HEK293 (cell line): ENCODE results near the gene RANGRF.

ENCODE experiments used
- CTCF ChIA-PET: fragments of 350-600 bp; formaldehyde crosslinking; extraction: SDS; loops from one replicate; lab custom pipeline; 2021; ENCODE audit warnings: antibody characterized with exemption; lab: Yijun Ruan, JAX
- POLR2A ChIA-PET: fragments of 300-600 bp; formaldehyde crosslinking; extraction: SDS; loops from one replicate; lab custom pipeline; 2020; ENCODE audit warnings: antibody characterized with exemption, inconsistent platforms; lab: Yijun Ruan, JAX
- H3K27ac ChIP-seq: fragments of 200-500 bp; sonication (Bioruptor generic); 2 replicates; pipeline ENCODE4 v1.5.1; 2014; ENCODE audit warnings: low read depth, low read length, control low read depth, inconsistent platforms; ENCODE audit errors: extremely low read depth
- H3K36me3 ChIP-seq, 2 experiments: fragments of 200-500 bp in 1 of 2; sonication (Bioruptor generic) in 1 of 2; 1 replicate in 1 of 2; 2 replicates in 1 of 2; pipeline ENCODE4 v1.5.1; 2014 to 2017; ENCODE audit warnings: inconsistent platforms in 2 of 2, low read length in 2 of 2; ENCODE audit not compliant: control insufficient read depth in 2 of 2, insufficient read depth in 1 of 2
- H3K4me1 ChIP-seq: fragments of 200-500 bp; sonication (Bioruptor generic); 2 replicates; pipeline ENCODE4 v1.5.1; 2014; ENCODE audit warnings: mild to moderate bottlenecking, low read length, inconsistent platforms; ENCODE audit not compliant: control insufficient read depth, insufficient read depth
- H3K4me3 ChIP-seq: 2 replicates; pipeline ENCODE4 v1.5.1; 2011; ENCODE audit warnings: low read depth, mild to moderate bottlenecking, control low read depth, low read length, moderate library complexity
- H3K9me3 ChIP-seq: fragments of 200-500 bp; sonication (Bioruptor generic); 2 replicates; pipeline ENCODE4 v1.5.1; 2014; ENCODE audit warnings: low read depth, low read length, inconsistent platforms; ENCODE audit not compliant: control insufficient read depth, insufficient read depth
- BCL11B ChIP-seq: fragments of 450-650 bp; formaldehyde crosslinking; IDR thresholded peaks from 2 replicates; pipeline ENCODE4 v1.5.1; 2016; ENCODE audit warnings: low read depth, missing biosample characterization, missing genetic modification characterization
- GLIS2 ChIP-seq: fragments of 450-650 bp; formaldehyde crosslinking; IDR thresholded peaks from 2 replicates; pipeline ENCODE4 v1.5.1; 2016; ENCODE audit warnings: missing biosample characterization, missing genetic modification characterization
- HOXC10 ChIP-seq: sonication (generic); formaldehyde crosslinking; IDR thresholded peaks from 2 replicates; pipeline ENCODE4 v1.8.1; 2023; ENCODE audit warnings: mild to moderate bottlenecking, missing genetic modification reagents
- HOXD13 ChIP-seq: sonication (generic); formaldehyde crosslinking; IDR thresholded peaks from 2 replicates; pipeline ENCODE4 v1.8.0; 2022; ENCODE audit warnings: missing genetic modification reagents, borderline replicate concordance
- KLF8 ChIP-seq: fragments of 450-650 bp; formaldehyde crosslinking; IDR thresholded peaks from 2 replicates; pipeline ENCODE4 v1.5.1; 2016; ENCODE audit warnings: missing biosample characterization, missing genetic modification characterization
- OSR2 ChIP-seq: fragments of 450-650 bp; formaldehyde crosslinking; IDR thresholded peaks from 2 replicates; pipeline ENCODE4 v1.5.1; 2016; ENCODE audit warnings: missing biosample characterization, missing genetic modification characterization
- SCRT2 ChIP-seq: fragments of 450-650 bp; formaldehyde crosslinking; IDR thresholded peaks from 2 replicates; pipeline ENCODE4 v1.5.1; 2016; ENCODE audit warnings: missing biosample characterization, missing genetic modification characterization
- ZFP69B ChIP-seq: fragments of 450-650 bp; formaldehyde crosslinking; IDR thresholded peaks from 2 replicates; pipeline ENCODE4 v1.5.1; 2016; ENCODE audit warnings: missing biosample characterization, missing genetic modification characterization
- ZIC2 ChIP-seq: fragments of 450-650 bp; formaldehyde crosslinking; IDR thresholded peaks from 2 replicates; pipeline ENCODE4 v1.5.1; 2016; ENCODE audit warnings: missing biosample characterization, missing genetic modification characterization
- ZNF174 ChIP-seq: fragments of 450-650 bp; formaldehyde crosslinking; IDR thresholded peaks from 2 replicates; pipeline ENCODE4 v1.5.0; 2017; ENCODE audit warnings: missing biosample characterization, mild to moderate bottlenecking, missing genetic modification characterization
- ZNF19 ChIP-seq: fragments of 450-650 bp; formaldehyde crosslinking; IDR thresholded peaks from 2 replicates; pipeline ENCODE4; 2016; ENCODE audit warnings: missing biosample characterization, missing genetic modification characterization, low read depth
- ZNF324 ChIP-seq: fragments of 450-650 bp; formaldehyde crosslinking; IDR thresholded peaks from 2 replicates; pipeline ENCODE4 v1.5.1; 2016; ENCODE audit warnings: missing biosample characterization, missing genetic modification characterization
- ZNF658 ChIP-seq: fragments of 450-650 bp; formaldehyde crosslinking; IDR thresholded peaks from 2 replicates; pipeline ENCODE4; 2016; ENCODE audit warnings: missing biosample characterization, missing genetic modification characterization
- ZNF677 ChIP-seq: fragments of 450-650 bp; IDR thresholded peaks from 2 replicates; pipeline ENCODE4 v1.5.0; 2018; ENCODE audit warnings: missing biosample characterization, mild to moderate bottlenecking, missing genetic modification characterization, moderate library complexity
- ZNF791 ChIP-seq: fragments of 450-650 bp; formaldehyde crosslinking; IDR thresholded peaks from 2 replicates; pipeline ENCODE4 v1.5.1; 2016; ENCODE audit warnings: missing biosample characterization, missing genetic modification characterization
- ZNF830 ChIP-seq: fragments of 450-650 bp; IDR thresholded peaks from 2 replicates; pipeline ENCODE4 v1.5.0; 2018; ENCODE audit warnings: missing biosample characterization, missing genetic modification characterization, low read depth, mild to moderate bottlenecking, moderate library complexity
- TF ChIP-seq, protein P1 (sequence below): fragments of 450-650 bp; formaldehyde crosslinking; IDR thresholded peaks from 2 replicates; pipeline ENCODE4 v1.5.1; 2016; ENCODE audit warnings: missing biosample characterization, missing genetic modification characterization
- TF ChIP-seq, protein P2 (sequence below): fragments of 450-650 bp; formaldehyde crosslinking; IDR thresholded peaks from 2 replicates; pipeline ENCODE4 v1.5.1; 2016; ENCODE audit warnings: missing biosample characterization, missing genetic modification characterization, low read depth
- TF ChIP-seq, protein P3 (sequence below): fragments of 450-650 bp; formaldehyde crosslinking; IDR thresholded peaks from 2 replicates; pipeline ENCODE4 v1.5.1; 2016; ENCODE audit warnings: missing biosample characterization, missing genetic modification characterization
- TF ChIP-seq, protein P4 (sequence below): fragments of 450-650 bp; formaldehyde crosslinking; IDR thresholded peaks from 2 replicates; pipeline ENCODE4 v1.5.1; 2017; ENCODE audit warnings: missing biosample characterization, missing genetic modification characterization

RANGRF gene

DNA sequence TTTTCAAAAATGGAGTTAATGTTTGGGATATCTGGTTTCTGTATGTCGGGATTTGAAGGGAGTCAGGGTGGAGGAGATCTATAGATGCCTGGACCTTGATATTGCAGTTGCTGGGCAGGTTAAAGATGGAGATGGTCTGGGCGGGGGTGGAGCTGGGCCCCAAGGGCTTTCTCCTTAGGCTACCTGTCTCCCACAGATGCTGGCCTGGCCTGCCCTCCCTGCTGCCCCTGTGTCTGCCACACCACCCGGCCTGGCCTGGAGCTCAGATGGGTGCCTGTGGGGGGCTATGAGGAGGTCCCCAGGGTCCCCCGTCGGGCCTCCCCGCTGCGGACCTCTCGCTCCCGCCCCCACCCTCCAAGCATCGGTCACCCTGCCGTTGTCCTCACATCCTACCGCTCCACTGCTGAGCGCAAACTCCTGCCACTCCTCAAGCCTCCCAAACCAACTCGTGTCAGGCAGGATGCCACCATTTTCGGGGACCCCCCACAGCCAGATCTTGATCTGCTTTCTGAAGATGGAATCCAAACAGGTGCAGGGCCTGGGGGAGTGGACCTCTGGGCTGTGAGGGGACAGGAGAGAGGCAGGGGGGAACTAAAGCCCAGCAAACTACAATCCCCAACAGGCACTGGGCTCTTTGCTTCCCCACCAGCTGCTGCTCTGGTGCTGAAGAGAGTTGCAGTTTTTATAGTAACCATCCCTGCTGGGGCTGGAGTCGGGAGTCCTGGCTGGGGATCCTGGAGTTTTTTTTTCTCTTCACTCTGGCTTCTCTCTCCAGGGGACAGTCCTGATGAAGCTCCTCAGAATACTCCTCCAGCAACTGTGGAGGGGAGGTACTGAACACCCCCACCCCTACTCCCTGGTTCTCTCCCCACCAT, 24.5 kb downstream of the RANGRF start:
- Histone ChIP-seq H3K36me3 (no peaks in the 10 kb centered on the region), H3K9me3 (no peaks in the 10 kb centered on the region), H3K4me1 (no peaks in the 10 kb centered on the region), H3K27ac (no peak overlapping the region), H3K4me3 (no peak overlapping the region)
- ChIA-PET POLR2A (interaction anchor here (1.6 kb wide), 1 partner anchor 24 kb away, joined by 3 read pairs; the partner anchor contains the start of gene RANGRF), CTCF (interaction anchor here (0.5 to 1.5 kb wide), 4 partner anchors 12 to 1057 kb away, joined by 3 to 4 read pairs (median 4); no protein-coding TSS in a partner anchor)
- TF ChIP-seq GLIS2 (tag by site-specific recombination), result peak; percentile 35; the same call in 1 of the 2 replicates
- peak; percentile 31; the same call in 1 of the 2 replicates for TF ChIP-seq ZIC2 (tag by site-specific recombination)
- no peak for TF ChIP-seq KLF8 (tag by site-specific recombination)
- TF ChIP-seq, protein P1, sequence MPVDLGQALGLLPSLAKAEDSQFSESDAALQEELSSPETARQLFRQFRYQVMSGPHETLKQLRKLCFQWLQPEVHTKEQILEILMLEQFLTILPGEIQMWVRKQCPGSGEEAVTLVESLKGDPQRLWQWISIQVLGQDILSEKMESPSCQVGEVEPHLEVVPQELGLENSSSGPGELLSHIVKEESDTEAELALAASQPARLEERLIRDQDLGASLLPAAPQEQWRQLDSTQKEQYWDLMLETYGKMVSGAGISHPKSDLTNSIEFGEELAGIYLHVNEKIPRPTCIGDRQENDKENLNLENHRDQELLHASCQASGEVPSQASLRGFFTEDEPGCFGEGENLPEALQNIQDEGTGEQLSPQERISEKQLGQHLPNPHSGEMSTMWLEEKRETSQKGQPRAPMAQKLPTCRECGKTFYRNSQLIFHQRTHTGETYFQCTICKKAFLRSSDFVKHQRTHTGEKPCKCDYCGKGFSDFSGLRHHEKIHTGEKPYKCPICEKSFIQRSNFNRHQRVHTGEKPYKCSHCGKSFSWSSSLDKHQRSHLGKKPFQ (tag by site-specific recombination), result no peak

DNA sequence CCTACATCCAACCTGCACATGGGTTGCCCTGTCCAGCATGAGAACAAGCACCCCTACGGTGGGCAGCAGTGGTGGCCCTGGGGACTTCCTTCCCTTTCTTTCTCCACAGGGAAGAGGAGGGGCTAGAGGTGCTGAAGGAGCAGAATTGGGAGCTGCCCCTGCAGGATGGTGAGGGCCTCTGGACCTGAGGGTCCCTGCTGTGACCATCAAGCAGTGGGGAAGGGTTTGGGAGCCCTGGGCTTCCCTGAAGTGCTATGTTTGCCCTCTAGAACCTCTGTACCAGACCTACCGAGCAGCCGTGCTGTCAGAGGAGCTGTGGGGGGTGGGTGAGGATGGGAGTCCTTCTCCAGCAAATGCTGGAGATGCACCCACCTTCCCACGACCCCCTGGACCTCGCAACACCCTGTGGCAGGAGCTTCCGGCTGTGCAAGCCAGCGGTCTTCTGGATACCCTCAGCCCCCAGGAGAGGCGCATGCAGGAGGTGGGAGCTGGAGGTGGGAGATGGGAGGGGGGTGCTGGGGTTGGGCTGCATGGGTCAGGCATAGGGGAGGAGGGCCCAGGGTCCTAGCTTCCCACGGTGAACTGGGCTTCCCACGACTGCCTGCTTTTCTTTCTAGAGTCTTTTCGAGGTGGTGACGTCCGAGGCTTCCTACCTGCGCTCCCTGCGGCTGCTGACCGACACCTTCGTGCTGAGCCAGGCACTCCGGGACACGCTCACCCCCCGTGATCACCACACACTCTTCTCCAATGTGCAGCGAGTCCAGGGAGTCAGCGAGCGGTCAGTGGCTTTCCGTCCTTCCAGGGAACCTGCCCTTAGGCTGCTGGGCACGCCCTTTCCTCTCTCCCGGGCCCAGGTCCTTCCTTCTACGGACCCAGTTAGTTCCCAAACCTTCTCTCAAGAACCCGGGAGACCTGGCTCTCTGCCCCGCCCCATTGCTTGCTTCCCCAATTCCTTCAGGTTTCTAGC, 26.6 kb downstream of the RANGRF start:
- CTCF ChIA-PET, result interaction anchor here (0.9 to 1.2 kb wide), 4 partner anchors 11 to 242 kb away, joined by 3 to 5 read pairs (median 3); no protein-coding TSS in a partner anchor
- Histone ChIP-seq H3K36me3 (no peaks in the 10 kb centered on the region), H3K4me3 (no peak overlapping the region), H3K9me3 (no peaks in the 10 kb centered on the region), H3K4me1 (no peaks in the 10 kb centered on the region), H3K27ac (no peak overlapping the region)
- POLR2A ChIA-PET, result interaction anchor here (0.6 kb wide), 1 partner anchor 423 kb away, joined by 4 read pairs; no protein-coding TSS in a partner anchor
- TF ChIP-seq ZNF324 (tag by site-specific recombination) (no peak), GLIS2 (tag by site-specific recombination) (peak; percentile 53), ZIC2 (tag by site-specific recombination) (peak; percentile 80)

DNA sequence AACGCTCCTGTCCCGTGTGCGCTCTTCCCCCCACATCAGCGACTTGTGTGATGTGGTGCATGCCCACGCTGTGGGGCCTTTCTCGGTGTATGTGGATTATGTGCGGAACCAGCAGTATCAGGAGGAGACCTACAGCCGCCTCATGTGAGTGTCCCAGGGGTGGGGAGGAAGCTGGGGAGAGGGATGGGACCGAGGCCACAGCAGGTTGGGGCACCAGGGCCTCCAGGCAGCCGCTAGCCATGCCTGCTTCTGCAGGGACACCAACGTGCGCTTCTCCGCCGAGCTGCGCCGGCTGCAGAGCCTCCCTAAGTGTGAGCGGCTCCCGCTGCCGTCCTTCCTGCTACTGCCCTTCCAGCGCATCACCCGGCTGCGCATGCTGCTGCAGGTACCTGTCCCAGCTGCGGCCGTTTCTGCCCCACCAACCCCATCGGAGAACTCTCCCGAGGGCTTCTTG, 27.3 kb downstream of the RANGRF start:
- Histone ChIP-seq H3K27ac (no peak overlapping the region), H3K9me3 (no peaks in the 10 kb centered on the region), H3K4me1 (no peaks in the 10 kb centered on the region), H3K4me3 (no peak overlapping the region), H3K36me3 (no peaks in the 10 kb centered on the region)
- ChIA-PET CTCF (no interaction called here), POLR2A (no interaction called here)
- no peak for TF ChIP-seq ZNF677 (tag by site-specific recombination)
- TF ChIP-seq, protein P2, sequence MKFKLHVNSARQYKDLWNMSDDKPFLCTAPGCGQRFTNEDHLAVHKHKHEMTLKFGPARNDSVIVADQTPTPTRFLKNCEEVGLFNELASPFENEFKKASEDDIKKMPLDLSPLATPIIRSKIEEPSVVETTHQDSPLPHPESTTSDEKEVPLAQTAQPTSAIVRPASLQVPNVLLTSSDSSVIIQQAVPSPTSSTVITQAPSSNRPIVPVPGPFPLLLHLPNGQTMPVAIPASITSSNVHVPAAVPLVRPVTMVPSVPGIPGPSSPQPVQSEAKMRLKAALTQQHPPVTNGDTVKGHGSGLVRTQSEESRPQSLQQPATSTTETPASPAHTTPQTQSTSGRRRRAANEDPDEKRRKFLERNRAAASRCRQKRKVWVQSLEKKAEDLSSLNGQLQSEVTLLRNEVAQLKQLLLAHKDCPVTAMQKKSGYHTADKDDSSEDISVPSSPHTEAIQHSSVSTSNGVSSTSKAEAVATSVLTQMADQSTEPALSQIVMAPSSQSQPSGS, result no peak
- no peak for TF ChIP-seq ZNF830 (tag by site-specific recombination)
- TF ChIP-seq HOXD13 (CRISPR knock-in tag), result no peak
- TF ChIP-seq, protein P3, sequence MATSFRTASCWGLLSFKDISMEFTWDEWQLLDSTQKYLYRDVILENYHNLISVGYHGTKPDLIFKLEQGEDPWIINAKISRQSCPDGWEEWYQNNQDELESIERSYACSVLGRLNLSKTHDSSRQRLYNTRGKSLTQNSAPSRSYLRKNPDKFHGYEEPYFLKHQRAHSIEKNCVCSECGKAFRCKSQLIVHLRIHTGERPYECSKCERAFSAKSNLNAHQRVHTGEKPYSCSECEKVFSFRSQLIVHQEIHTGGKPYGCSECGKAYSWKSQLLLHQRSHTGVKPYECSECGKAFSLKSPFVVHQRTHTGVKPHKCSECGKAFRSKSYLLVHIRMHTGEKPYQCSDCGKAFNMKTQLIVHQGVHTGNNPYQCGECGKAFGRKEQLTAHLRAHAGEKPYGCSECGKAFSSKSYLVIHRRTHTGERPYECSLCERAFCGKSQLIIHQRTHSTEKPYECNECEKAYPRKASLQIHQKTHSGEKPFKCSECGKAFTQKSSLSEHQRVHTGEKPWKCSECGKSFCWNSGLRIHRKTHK (tag by site-specific recombination), result no peak
- no peak for TF ChIP-seq HOXC10 (CRISPR knock-in tag)
- TF ChIP-seq, protein P4, sequence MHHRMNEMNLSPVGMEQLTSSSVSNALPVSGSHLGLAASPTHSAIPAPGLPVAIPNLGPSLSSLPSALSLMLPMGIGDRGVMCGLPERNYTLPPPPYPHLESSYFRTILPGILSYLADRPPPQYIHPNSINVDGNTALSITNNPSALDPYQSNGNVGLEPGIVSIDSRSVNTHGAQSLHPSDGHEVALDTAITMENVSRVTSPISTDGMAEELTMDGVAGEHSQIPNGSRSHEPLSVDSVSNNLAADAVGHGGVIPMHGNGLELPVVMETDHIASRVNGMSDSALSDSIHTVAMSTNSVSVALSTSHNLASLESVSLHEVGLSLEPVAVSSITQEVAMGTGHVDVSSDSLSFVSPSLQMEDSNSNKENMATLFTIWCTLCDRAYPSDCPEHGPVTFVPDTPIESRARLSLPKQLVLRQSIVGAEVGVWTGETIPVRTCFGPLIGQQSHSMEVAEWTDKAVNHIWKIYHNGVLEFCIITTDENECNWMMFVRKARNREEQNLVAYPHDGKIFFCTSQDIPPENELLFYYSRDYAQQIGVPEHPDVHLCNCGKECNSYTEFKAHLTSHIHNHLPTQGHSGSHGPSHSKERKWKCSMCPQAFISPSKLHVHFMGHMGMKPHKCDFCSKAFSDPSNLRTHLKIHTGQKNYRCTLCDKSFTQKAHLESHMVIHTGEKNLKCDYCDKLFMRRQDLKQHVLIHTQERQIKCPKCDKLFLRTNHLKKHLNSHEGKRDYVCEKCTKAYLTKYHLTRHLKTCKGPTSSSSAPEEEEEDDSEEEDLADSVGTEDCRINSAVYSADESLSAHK (tag by site-specific recombination), result no peak
- no peak for TF ChIP-seq SCRT2 (tag by site-specific recombination)
- TF ChIP-seq ZNF174 (tag by site-specific recombination), result no peak
- no peak for TF ChIP-seq BCL11B (tag by site-specific recombination)
- TF ChIP-seq ZNF791 (tag by site-specific recombination), result no peak
- no peak for TF ChIP-seq ZNF658 (tag by site-specific recombination)
- TF ChIP-seq OSR2 (tag by site-specific recombination), result no peak
- no peak for TF ChIP-seq ZNF19 (tag by site-specific recombination)
- TF ChIP-seq ZFP69B (tag by site-specific recombination), result no peak
